GM23248 (cell line): ENCODE data around the gene EYA4. TPM values are rescaled to one million over a fixed set of nuclear protein-coding genes. Genes with fewer than 3 reads are reported as not detected.
A peak's percentile ranks its signal among the peaks of the same experiment; 100 is the strongest.

ENCODE experiments used
- DNase-seq: peaks from one replicate; pipeline ENCODE4 v3.0.0-alpha.2; 2015
- H2AFZ ChIP-seq: fragments of 200-600 bp; sonication (generic); 2 replicates; pipeline ENCODE4 v1.6.1; 2016; ENCODE audit warnings: antibody characterized with exemption
- H3F3A ChIP-seq: fragments of 200-600 bp; sonication (generic); 2 replicates; pipeline ENCODE4 v1.6.1; 2016; ENCODE audit warnings: mild to moderate bottlenecking, antibody characterized with exemption, mixed run types; ENCODE audit not compliant: insufficient read depth
- H3K27ac ChIP-seq: fragments of 200-600 bp; sonication (generic); 2 replicates; pipeline ENCODE4 v1.5.1; 2016; ENCODE audit warnings: mild to moderate bottlenecking
- H3K27me3 ChIP-seq: fragments of 200-600 bp; sonication (generic); replicated peaks from 2 replicates; pipeline ENCODE4 v1.6.1; 2016; ENCODE audit warnings: mild to moderate bottlenecking; ENCODE audit not compliant: insufficient read depth
- H3K36me3 ChIP-seq: fragments of 200-600 bp; sonication (generic); 2 replicates; pipeline ENCODE4 v1.6.1; 2016; ENCODE audit warnings: low read depth, mild to moderate bottlenecking
- H3K4me1 ChIP-seq: fragments of 200-600 bp; sonication (generic); 2 replicates; pipeline ENCODE4 v1.6.1; 2016; ENCODE audit warnings: mild to moderate bottlenecking; ENCODE audit not compliant: insufficient read depth
- H3K4me2 ChIP-seq: fragments of 200-600 bp; sonication (generic); one replicate; pipeline ENCODE4 v1.6.1; 2016; ENCODE audit warnings: mild to moderate bottlenecking; ENCODE audit not compliant: unreplicated experiment
- H3K4me3 ChIP-seq: fragments of 200-600 bp; sonication (generic); 2 replicates; pipeline ENCODE4 v1.5.1; 2016; ENCODE audit warnings: mild to moderate bottlenecking
- H3K79me2 ChIP-seq: fragments of 200-600 bp; sonication (generic); 2 replicates; pipeline ENCODE4 v1.6.1; 2016; ENCODE audit warnings: mild to moderate bottlenecking; ENCODE audit not compliant: insufficient read depth
- H3K9ac ChIP-seq: fragments of 200-600 bp; sonication (generic); 2 replicates; pipeline ENCODE4 v1.6.1; 2016; ENCODE audit warnings: mild to moderate bottlenecking
- H3K9me2 ChIP-seq: fragments of 200-600 bp; sonication (generic); 2 replicates; pipeline ENCODE4 v1.6.1; 2016; ENCODE audit warnings: mixed run types, mild to moderate bottlenecking, moderate library complexity; ENCODE audit not compliant: insufficient read depth
- H3K9me3 ChIP-seq: fragments of 200-600 bp; sonication (generic); one replicate; pipeline ENCODE4 v1.6.1; 2017; ENCODE audit warnings: low read depth
- H4K20me1 ChIP-seq: fragments of 200-600 bp; sonication (generic); 2 replicates; pipeline ENCODE4 v1.6.0; 2016; ENCODE audit not compliant: insufficient read depth
- EZH2 ChIP-seq: fragments of 200-600 bp; sonication (generic); IDR thresholded peaks from 2 replicates; pipeline ENCODE4 v1.6.1; 2018; ENCODE audit warnings: antibody characterized with exemption, mild to moderate bottlenecking; ENCODE audit not compliant: insufficient read depth, poor library complexity, severe bottlenecking
- EZH2phosphoT487 ChIP-seq: fragments of 200-600 bp; sonication (generic); IDR thresholded peaks from 2 replicates; pipeline ENCODE4 v1.6.1; 2018; ENCODE audit warnings: antibody characterized with exemption, moderate library complexity, mild to moderate bottlenecking, low read depth; ENCODE audit not compliant: insufficient read depth
- WGBS, 2 experiments: methylation state at CpG; one replicate each; pipeline ENCODE4 v1.1.6; 2015 to 2017; ENCODE audit warnings: low lambda C conversion rate in 2 of 2, low coverage in 1 of 2; ENCODE audit errors: missing lambda C conversion rate in 2 of 2; 5-methylcytosine and 5-hydroxymethylcytosine counted together
- in situ Hi-C: fragments of 300-500 bp; cut with MboI; formaldehyde crosslinking; loops from 2 replicates; pipeline ENCODE4 v1.15.0; 2020
- polyA plus RNA-seq: library from polyadenylated mRNA; unstranded; fragments of >200 nt; fragmentation: Nextera tagmentation; extraction: Ambion mirVana; gene quantifications from 2 replicates; pipeline ENCODE4 v1.2.1, GENCODE V29; 2016
- total RNA-seq: library from RNA; depleted of rRNA; stranded (reverse); fragments of >200 nt; shearing (Covaris generic); gene quantifications from 2 replicates; pipeline ENCODE4 v1.2.3, GENCODE V29; 2014

EYA4 gene
- total and polyA plus RNA-seq, 2 experiments from 2014 or later, result not detected

DNA sequence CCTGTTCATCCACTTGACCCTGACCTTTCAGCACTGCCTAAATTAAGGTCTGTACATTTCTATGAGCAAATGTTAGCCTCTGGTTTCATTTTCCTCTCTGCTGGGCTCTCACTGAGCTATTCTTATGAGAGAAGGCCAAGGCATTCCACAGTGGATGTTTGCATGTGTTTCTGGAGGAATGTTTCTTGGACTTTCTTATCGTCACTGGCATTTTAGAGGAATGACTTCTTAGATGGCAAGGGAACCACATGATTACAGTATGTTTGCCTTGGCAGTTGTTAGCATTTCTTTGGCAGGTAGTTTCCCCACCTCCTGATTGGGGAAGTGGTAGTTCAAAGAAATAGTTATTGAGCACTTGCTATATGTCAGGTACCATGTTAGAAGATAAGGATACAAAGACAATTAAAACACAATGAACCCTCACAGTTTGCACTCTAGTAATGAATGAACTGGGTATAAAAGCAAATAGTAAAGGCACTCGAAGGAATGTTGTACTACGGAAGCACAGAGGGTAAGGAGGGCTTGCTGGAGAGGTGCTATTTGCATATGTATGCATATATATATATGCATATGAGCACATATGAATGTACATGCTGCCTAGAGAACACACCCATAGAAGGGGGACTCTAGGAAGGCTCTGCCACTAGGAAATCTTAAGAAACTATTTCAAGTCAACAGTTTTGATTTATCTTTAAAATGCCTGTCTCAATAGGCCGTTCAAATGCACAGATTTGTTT lies 307.4 kb downstream of the EYA4 start:
- no peak for TF ChIP-seq EZH2phosphoT487
- TF ChIP-seq EZH2, result no peak
- Histone ChIP-seq H3K4me2 (no peak overlapping the region), H3K79me2 (no peaks in the 10 kb centered on the region), H3K27me3 (no peaks in the 10 kb centered on the region), H3K9me3 (no peaks in the 10 kb centered on the region), H3K4me1 (peaks cover 36% of the 10 kb centered on the region), H3K9me2 (no peaks in the 10 kb centered on the region), H3K9ac (no peak overlapping the region), H3F3A (peaks cover 29% of the 10 kb centered on the region), H3K27ac (no peak overlapping the region), H2AFZ (no peak overlapping the region; the same call in 1 of the 2 replicates), H3K4me3 (no peak overlapping the region), H4K20me1 (no peaks in the 10 kb centered on the region), H3K36me3 (no peaks in the 10 kb centered on the region)
- peak; percentile 67 for DNase-seq
- 59 to 61% methylated on average over 4 of the region's 4 CpGs for WGBS, 2 experiments
- in situ Hi-C loops, result loop anchor here (25.0 kb wide), 1 partner anchor 711 kb away; no protein-coding TSS in a partner anchor

DNA sequence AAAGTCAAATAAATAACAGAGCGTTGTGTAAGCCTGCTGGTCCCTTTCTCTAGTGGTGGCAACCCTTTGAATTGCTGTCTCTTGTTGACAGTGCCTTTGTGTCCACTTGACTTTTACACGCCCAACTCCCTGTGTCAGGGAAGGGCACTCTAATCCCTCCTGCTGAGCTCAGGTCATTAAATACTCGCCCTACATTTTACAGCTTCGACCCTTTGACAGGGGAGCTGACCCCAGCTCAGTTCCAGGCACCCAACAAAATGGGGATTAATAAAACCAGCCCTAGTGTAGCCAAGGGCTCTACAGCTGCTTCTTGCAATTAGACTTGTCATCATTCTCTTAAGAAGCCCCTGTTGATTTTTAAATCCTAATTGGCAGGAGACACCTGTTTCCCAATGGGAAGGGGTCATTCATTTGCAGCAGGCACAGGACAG lies 308.2 kb downstream of the EYA4 start:
- WGBS, 2 experiments, result 68 to 69% methylated on average over 4 of the region's 4 CpGs
- Histone ChIP-seq H3K27me3 (no peaks in the 10 kb centered on the region), H3K79me2 (no peaks in the 10 kb centered on the region), H4K20me1 (no peaks in the 10 kb centered on the region), H3K9ac (no peak overlapping the region), H3K4me1 (peaks cover 36% of the 10 kb centered on the region), H2AFZ (no peak overlapping the region), H3K9me3 (no peaks in the 10 kb centered on the region), H3K4me2 (no peak overlapping the region), H3K36me3 (no peaks in the 10 kb centered on the region), H3K4me3 (no peak overlapping the region), H3F3A (peaks cover 29% of the 10 kb centered on the region), H3K27ac (no peak overlapping the region), H3K9me2 (no peaks in the 10 kb centered on the region)
- TF ChIP-seq EZH2 (no peak), EZH2phosphoT487 (no peak)
- no peak for DNase-seq
- in situ Hi-C loops, result loop anchor here (25.0 kb wide), 1 partner anchor 712 kb away; no protein-coding TSS in a partner anchor

DNA sequence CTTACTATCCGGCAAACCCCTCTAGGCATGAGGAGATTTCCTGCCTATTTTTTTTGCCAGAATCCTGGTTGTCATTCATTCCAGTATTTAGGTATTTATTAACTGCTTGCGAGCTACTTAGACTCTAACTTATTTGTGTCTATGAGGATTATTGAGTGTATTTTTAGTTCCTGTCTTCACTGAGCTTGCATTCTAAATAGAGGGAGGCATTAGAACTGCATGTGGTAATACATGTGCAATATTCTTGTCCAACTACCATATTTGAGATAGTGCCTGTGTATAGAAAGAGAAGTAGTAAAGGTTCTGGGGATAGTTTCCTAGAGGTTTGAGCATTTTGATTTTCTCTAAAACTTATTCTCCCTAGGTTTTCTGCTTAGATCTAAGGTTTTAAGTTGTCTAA lies 308.9 kb downstream of the EYA4 start:
- Histone ChIP-seq H3K79me2 (no peaks in the 10 kb centered on the region), H3K27me3 (no peaks in the 10 kb centered on the region; the same call in 1 of the 2 replicates), H3K27ac (no peak overlapping the region), H3K4me2 (no peak overlapping the region), H3K4me3 (no peak overlapping the region), H2AFZ (no peak overlapping the region), H3K9ac (no peak overlapping the region), H3K9me2 (no peaks in the 10 kb centered on the region), H3K4me1 (peaks cover 36% of the 10 kb centered on the region), H4K20me1 (no peaks in the 10 kb centered on the region), H3F3A (peaks cover 29% of the 10 kb centered on the region), H3K36me3 (no peaks in the 10 kb centered on the region), H3K9me3 (no peaks in the 10 kb centered on the region)
- DNase-seq, result no peak
- in situ Hi-C loops, result loop anchor here (10.0 kb wide), 1 partner anchor 365 kb away; no protein-coding TSS in a partner anchor
- TF ChIP-seq EZH2phosphoT487, result no peak
- TF ChIP-seq EZH2, result no peak
- WGBS, 2 experiments, result 86 to 88% methylated on average over 2 of the region's 2 CpGs

- H3K27me3 ChIP-seq, result peaks cover 5% of the 10 kb centered on the region
- H3K27ac ChIP-seq, result peak overlapping the region; percentile 44
- H3K9me2 ChIP-seq, result no peaks in the 10 kb centered on the region
- H3K36me3 ChIP-seq, result no peaks in the 10 kb centered on the region
- no peaks in the 10 kb centered on the region for H3K79me2 ChIP-seq
- H3K4me3 ChIP-seq, result 0 out of 2 replicates have a peak overlapping the region, but pooled peaks have one; percentile 7
- H3K4me2 ChIP-seq, result peak overlapping the region; percentile 54
- WGBS, 2 experiments, result 69 to 73% methylated on average over 3 of the region's 3 CpGs
- H3K4me1 ChIP-seq, result peaks cover 24% of the 10 kb centered on the region
- peaks cover 29% of the 10 kb centered on the region for H3F3A ChIP-seq
- in situ Hi-C loops, result loop anchor here (10.0 kb wide), 1 partner anchor 367 kb away; no protein-coding TSS in a partner anchor
- DNase-seq, result no peak
- H3K9ac ChIP-seq, result no peak overlapping the region
- H3K9me3 ChIP-seq, result no peaks in the 10 kb centered on the region
- H2AFZ ChIP-seq, result no peak overlapping the region
- no peaks in the 10 kb centered on the region for H4K20me1 ChIP-seq
- no peak for TF ChIP-seq EZH2phosphoT487
- no peak for TF ChIP-seq EZH2
Measured at GRCh38 chr6:133551436-133551835, 310.3 kb downstream of the EYA4 start.
